Neutrophil (primary cell): ENCODE results near the gene GMDS.
A peak's percentile ranks its signal among the peaks of the same experiment; 100 is the strongest.

ENCODE experiments used
- H3K27ac ChIP-seq: fragments of 200-600 bp; sonication (generic); 2 replicates; pipeline ENCODE4 v1.5.1; 2016; ENCODE audit warnings: mild to moderate bottlenecking, moderate library complexity
- H3K27me3 ChIP-seq: fragments of 200-600 bp; sonication (generic); 2 replicates; pipeline ENCODE4 v1.6.0; 2016; ENCODE audit warnings: mild to moderate bottlenecking
- H3K36me3 ChIP-seq: fragments of 200-600 bp; sonication (generic); 2 replicates; pipeline ENCODE4 v1.5.1; 2017
- H3K4me1 ChIP-seq, 2 experiments: fragments of 200-600 bp in 1 of 2; sonication (generic) in 1 of 2; 1 replicate in 1 of 2; 2 replicates in 1 of 2; pipeline versions ENCODE4 v1.5.1 to v1.6.1; 2013 to 2016; ENCODE audit warnings: low read depth in 1 of 2, low read length in 1 of 2, mild to moderate bottlenecking in 1 of 2, moderate library complexity in 1 of 2; ENCODE audit not compliant: control insufficient read depth in 1 of 2, insufficient read depth in 1 of 2
- H3K4me3 ChIP-seq, 2 experiments: fragments of 200-600 bp in 1 of 2; sonication (generic) in 1 of 2; 1 replicate in 1 of 2; 2 replicates in 1 of 2; pipeline ENCODE4 v1.5.1; 2013 to 2016; ENCODE audit warnings: low read depth in 1 of 2, low read length in 1 of 2, mild to moderate bottlenecking in 1 of 2, moderate library complexity in 1 of 2
- H3K9me3 ChIP-seq: fragments of 200-600 bp; sonication (generic); 2 replicates; pipeline ENCODE4 v1.5.1; 2016
- CTCF ChIP-seq: fragments of 200-600 bp; sonication (generic); IDR thresholded peaks from 2 replicates; pipeline ENCODE4 v1.5.1; 2016; ENCODE audit warnings: antibody characterized with exemption

The GMDS gene

GRCh38 chr6:2247664-2248063 lies 2.3 kb upstream of the GMDS start:
- TF ChIP-seq CTCF: no peak
- Histone ChIP-seq H3K27me3 (peaks cover 10% of the 10 kb centered on the region), H3K27ac (no peak overlapping the region)

GRCh38 chr6:2245877-2246863 lies 765 bp upstream of the GMDS start:
- H3K9me3 ChIP-seq: no peaks in the 10 kb centered on the region
- TF ChIP-seq CTCF: no peak
- peak overlapping the region; percentile 87 for H3K27ac ChIP-seq
- H3K4me1 ChIP-seq: peaks cover 33 to 36% of the 10 kb centered on the region in 2 experiments
- H3K4me3 ChIP-seq: peak overlapping the region; percentile 83
- peaks cover 10% of the 10 kb centered on the region for H3K27me3 ChIP-seq
- peaks cover 13% of the 10 kb centered on the region for H3K36me3 ChIP-seq

More at GRCh38 chr6:2247664-2248063, 2.3 kb upstream of the GMDS start:
- H3K36me3 ChIP-seq: peaks cover 14% of the 10 kb centered on the region
- peaks cover 33 to 36% of the 10 kb centered on the region in 2 experiments for H3K4me1 ChIP-seq
- H3K9me3 ChIP-seq: no peaks in the 10 kb centered on the region
- H3K4me3 ChIP-seq: no peak overlapping the region

- peak overlapping the region; percentile 87 for H3K27ac ChIP-seq
- H3K9me3 ChIP-seq: no peaks in the 10 kb centered on the region
- no peak for TF ChIP-seq CTCF
- peaks cover 5% of the 10 kb centered on the region for H3K36me3 ChIP-seq
- H3K27me3 ChIP-seq: peaks cover 10% of the 10 kb centered on the region
- H3K4me1 ChIP-seq: peaks cover 33 to 36% of the 10 kb centered on the region in 2 experiments
- H3K4me3 ChIP-seq: peak overlapping the region; percentile 83
Measured at GRCh38 chr6:2244261-2245102, 923 bp downstream of the GMDS start.

- Histone ChIP-seq H3K4me1 (peaks cover 33 to 36% of the 10 kb centered on the region in 2 experiments), H3K36me3 (no peaks in the 10 kb centered on the region), H3K27me3 (peaks cover 10% of the 10 kb centered on the region), H3K27ac (no peak overlapping the region), H3K9me3 (no peaks in the 10 kb centered on the region), H3K4me3 (no peak overlapping the region)
- no peak for TF ChIP-seq CTCF
Measured at GRCh38 chr6:2242311-2242710, 3.1 kb downstream of the GMDS start.

GRCh38 chr6:2240961-2241360 lies 4.4 kb downstream of the GMDS start:
- TF ChIP-seq CTCF: no peak
- H3K9me3 ChIP-seq: no peaks in the 10 kb centered on the region
- H3K27ac ChIP-seq: no peak overlapping the region
- H3K27me3 ChIP-seq: peaks cover 10% of the 10 kb centered on the region
- H3K36me3 ChIP-seq: no peaks in the 10 kb centered on the region
- H3K4me1 ChIP-seq: peaks cover 25 to 29% of the 10 kb centered on the region in 2 experiments
- H3K4me3 ChIP-seq: no peak overlapping the region
